Nucleus accumbens (tissue), 56 donors: ENCODE measurements around the gene KIR3DL2.
"Not testable (repeated sequence)": the region's sequence is repeated elsewhere in the genome, so short reads cannot be mapped to it uniquely, and the experiment has no call there.

Experiments used
- DNase-seq, 56 donors: peaks; one replicate each; lab custom pipeline; 2025; lab: John Stamatoyannopoulos, UW

The KIR3DL2 gene

GRCh38 chr19:54863459-54863858, 13.2 kb downstream of the KIR3DL2 start:
- DNase-seq: not testable (repeated sequence)

- no peak for DNase-seq
Measured at GRCh38 chr19:54871696-54872095, 21.5 kb downstream of the KIR3DL2 start.

- DNase-seq: peak in 1 of 56 donors; percentile 1
Measured at GRCh38 chr19:54873990-54874389, 23.7 kb downstream of the KIR3DL2 start, which contains the start of gene FCAR. FCAR (plus strand) TSS chr19:54874235; CDS start chr19:54874290, 55 bp downstream.

GRCh38 chr19:54875506-54875905, 25.3 kb downstream of the KIR3DL2 start:
- DNase-seq: peak in 1 of 56 donors; percentile 2

- no peak for DNase-seq
Measured at GRCh38 chr19:54877471-54877870, 27.2 kb downstream of the KIR3DL2 start.

GRCh38 chr19:54881884-54882283, 31.6 kb downstream of the KIR3DL2 start:
- no peak for DNase-seq

GRCh38 chr19:54882758-54883157, 32.5 kb downstream of the KIR3DL2 start:
- no peak for DNase-seq

- no peak for DNase-seq
Measured at GRCh38 chr19:54883228-54883627, 33.0 kb downstream of the KIR3DL2 start.

GRCh38 chr19:54888239-54888638, 38.0 kb downstream of the KIR3DL2 start:
- no peak for DNase-seq

GRCh38 chr19:54889566-54889965, 39.3 kb downstream of the KIR3DL2 start:
- DNase-seq: no peak

- DNase-seq: no peak
Measured at GRCh38 chr19:54893406-54893805, 43.2 kb downstream of the KIR3DL2 start.

GRCh38 chr19:54894106-54894505, 43.9 kb downstream of the KIR3DL2 start:
- DNase-seq: not testable (repeated sequence)

- peak in 1 of 56 donors; percentile 0 for DNase-seq
Measured at GRCh38 chr19:54896036-54896435, 45.8 kb downstream of the KIR3DL2 start.

- DNase-seq: not testable (repeated sequence)
Measured at GRCh38 chr19:54898685-54899084, 48.4 kb downstream of the KIR3DL2 start.

- not testable (repeated sequence) for DNase-seq
Measured at GRCh38 chr19:54899646-54900045, 49.4 kb downstream of the KIR3DL2 start.

- DNase-seq: not testable (repeated sequence)
Measured at GRCh38 chr19:54901153-54901552, 50.9 kb downstream of the KIR3DL2 start.

GRCh38 chr19:54902061-54902460, 51.8 kb downstream of the KIR3DL2 start:
- no peak for DNase-seq

- no peak for DNase-seq
Measured at GRCh38 chr19:54903303-54903702, 53.1 kb downstream of the KIR3DL2 start.

- DNase-seq: not testable (repeated sequence)
Measured at GRCh38 chr19:54904261-54904660, 54.0 kb downstream of the KIR3DL2 start.

- DNase-seq: no peak
Measured at GRCh38 chr19:54905421-54905802, 55.2 kb downstream of the KIR3DL2 start.

GRCh38 chr19:54905803-54906511, 55.7 kb downstream of the KIR3DL2 start, which contains the start of gene NCR1:
NCR1 (plus strand) TSS chr19:54906148; CDS start chr19:54906188, 40 bp downstream.
- DNase-seq: no peak

- no peak for DNase-seq
Measured at GRCh38 chr19:54906819-54907218, 56.6 kb downstream of the KIR3DL2 start.
